ENCODE data around the gene TRABD2B.

The TRABD2B gene

GRCh38 chr1:47937586-47938254 is 59.5 kb downstream of the TRABD2B start:
- in situ Hi-C loops (cut with MboI; ENCODE audit: low pct_unique_long_range_greater_than_20kb, low sequenced_read_pairs, unreplicated experiment), result no loop called here
- DNase-seq (ENCODE audit: low spot score), result no peak
- TF ChIP-seq CTCF (IDR thresholded peaks at IDR 0.05; ENCODE audit: extremely low read depth, insufficient read depth, missing control alignments), result no peak

- in situ Hi-C loops (cut with MboI; ENCODE audit: low pct_unique_long_range_greater_than_20kb, low sequenced_read_pairs, unreplicated experiment), result no loop called here
- no peak for DNase-seq (ENCODE audit: low spot score)
- TF ChIP-seq CTCF (IDR thresholded peaks at IDR 0.05; ENCODE audit: extremely low read depth, insufficient read depth, missing control alignments), result no peak
Observed at GRCh38 chr1:47936916-47937551, 60.2 kb downstream of the TRABD2B start.

GRCh38 chr1:47935856-47936255 is 61.3 kb downstream of the TRABD2B start:
- DNase-seq (ENCODE audit: low spot score), result no peak
- no peak for TF ChIP-seq CTCF (IDR thresholded peaks at IDR 0.05; ENCODE audit: extremely low read depth, insufficient read depth, missing control alignments)
- in situ Hi-C loops (cut with MboI; ENCODE audit: low pct_unique_long_range_greater_than_20kb, low sequenced_read_pairs, unreplicated experiment), result no loop called here

- no peak for TF ChIP-seq CTCF (IDR thresholded peaks at IDR 0.05; ENCODE audit: extremely low read depth, insufficient read depth, missing control alignments)
- DNase-seq (ENCODE audit: low spot score), result no peak
- in situ Hi-C loops (cut with MboI; ENCODE audit: low pct_unique_long_range_greater_than_20kb, low sequenced_read_pairs, unreplicated experiment), result no loop called here
Observed at GRCh38 chr1:47935163-47935562, 62.0 kb downstream of the TRABD2B start.

- TF ChIP-seq CTCF (IDR thresholded peaks at IDR 0.05; ENCODE audit: extremely low read depth, insufficient read depth, missing control alignments), result no peak
- DNase-seq (ENCODE audit: low spot score), result no peak
- in situ Hi-C loops (cut with MboI; ENCODE audit: low pct_unique_long_range_greater_than_20kb, low sequenced_read_pairs, unreplicated experiment), result no loop called here
Observed at GRCh38 chr1:47934243-47934805, 62.9 kb downstream of the TRABD2B start.

- no peak for DNase-seq (ENCODE audit: low spot score)
- TF ChIP-seq CTCF (IDR thresholded peaks at IDR 0.05; ENCODE audit: extremely low read depth, insufficient read depth, missing control alignments), result no peak
- in situ Hi-C loops (cut with MboI; ENCODE audit: low pct_unique_long_range_greater_than_20kb, low sequenced_read_pairs, unreplicated experiment), result no loop called here
Observed at GRCh38 chr1:47932743-47933142, 64.4 kb downstream of the TRABD2B start.
